TTC549 (cell line): ENCODE measurements around the gene ITFG1.

ENCODE experiments used
- FAIRE-seq: peaks from 2 replicates; lab custom pipeline; 2012; peaks lifted over from hg19 to GRCh38; lab: Jason Lieb, UNC

ITFG1 gene

DNA sequence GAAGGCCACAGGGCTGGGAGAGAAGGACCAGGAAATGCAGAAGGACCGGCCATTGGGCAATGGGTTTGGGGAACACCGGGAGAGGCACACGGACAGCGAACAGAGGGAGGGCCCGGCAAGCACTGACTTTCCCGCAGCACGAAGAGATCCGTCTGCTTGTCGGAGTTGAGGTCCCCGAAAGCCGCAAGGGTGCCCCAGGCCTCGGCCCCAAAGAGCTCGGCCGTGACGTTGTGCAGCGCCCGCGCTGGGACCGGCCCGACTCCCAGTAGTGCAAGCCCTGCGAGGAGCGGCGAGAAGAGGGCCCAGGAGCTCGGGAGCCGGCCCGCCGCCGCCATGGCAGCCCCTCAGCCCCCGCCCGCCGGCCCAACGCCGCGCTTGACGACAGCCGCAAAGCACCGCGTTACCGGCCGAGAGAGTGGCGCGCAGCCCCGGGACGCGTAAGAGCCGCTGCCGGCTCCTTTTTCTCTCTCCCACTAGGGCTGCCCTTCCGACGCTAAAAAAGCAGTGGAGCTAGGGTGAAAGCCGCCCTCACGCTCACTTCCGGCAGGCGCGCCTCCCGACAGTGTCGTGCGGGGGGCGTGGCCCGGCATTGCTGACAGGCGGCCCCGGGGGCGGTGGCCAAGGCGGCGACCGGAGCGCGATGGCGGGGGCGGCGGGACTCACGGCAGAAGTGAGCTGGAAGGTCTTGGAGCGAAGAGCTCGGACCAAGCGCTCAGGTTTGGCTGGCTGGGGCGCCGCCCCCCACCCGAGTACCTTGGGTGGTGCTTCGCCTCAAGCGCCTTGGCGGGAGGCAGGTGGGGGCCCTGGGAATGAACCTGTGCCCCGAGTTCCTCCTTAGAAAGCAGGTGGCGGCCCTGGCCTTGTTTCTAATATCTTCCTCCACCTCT is at the start of gene ITFG1, which contains the start of gene PHKB:
ITFG1 (minus strand) TSS at position 353 of the 887 bp plus-strand sequence; CDS start at position 335, 18 bp downstream.
PHKB (plus strand) TSS at position 621 of the 887 bp plus-strand sequence; CDS start at position 641, 20 bp downstream.
- FAIRE-seq = no peak

DNA sequence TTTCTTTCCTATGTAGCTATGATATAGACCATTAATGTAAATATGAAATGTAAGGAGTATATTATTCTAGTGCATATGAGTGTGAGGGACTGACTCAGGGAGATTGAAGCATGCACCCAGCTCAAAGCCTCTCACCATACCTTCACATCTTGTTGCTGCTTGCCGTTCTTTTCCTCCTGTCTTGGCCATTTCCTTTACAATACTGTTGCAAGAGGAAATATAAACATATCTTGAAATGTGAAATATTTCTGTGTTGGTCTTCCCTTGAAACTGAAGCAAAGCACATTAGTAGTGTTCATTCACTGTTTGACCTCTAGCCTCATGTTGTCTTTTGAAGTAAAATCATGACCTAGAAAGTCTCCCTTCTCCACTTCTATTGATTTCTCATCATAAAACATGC is 46.8 kb upstream of the ITFG1 start:
- FAIRE-seq = no peak

DNA sequence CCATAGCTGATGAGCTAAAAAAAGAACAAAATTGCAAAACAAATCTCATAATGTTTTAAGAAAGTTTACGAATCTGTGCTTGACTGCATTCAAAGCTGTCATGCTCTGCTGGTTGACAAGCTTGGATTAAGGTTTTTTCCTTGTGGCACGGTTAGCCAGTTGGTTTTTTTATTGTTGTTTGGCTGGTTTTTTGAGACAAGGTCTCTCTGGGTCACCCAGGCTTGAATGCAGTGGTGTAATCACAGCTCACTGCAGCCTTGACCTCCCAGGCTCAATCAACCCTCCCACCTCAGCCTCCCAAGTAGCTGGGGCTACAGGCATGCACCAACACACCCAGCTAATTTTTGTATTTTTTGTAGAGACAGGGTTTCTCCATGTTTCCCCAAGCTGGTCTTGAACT is 45.9 kb upstream of the ITFG1 start:
- no peak for FAIRE-seq

DNA sequence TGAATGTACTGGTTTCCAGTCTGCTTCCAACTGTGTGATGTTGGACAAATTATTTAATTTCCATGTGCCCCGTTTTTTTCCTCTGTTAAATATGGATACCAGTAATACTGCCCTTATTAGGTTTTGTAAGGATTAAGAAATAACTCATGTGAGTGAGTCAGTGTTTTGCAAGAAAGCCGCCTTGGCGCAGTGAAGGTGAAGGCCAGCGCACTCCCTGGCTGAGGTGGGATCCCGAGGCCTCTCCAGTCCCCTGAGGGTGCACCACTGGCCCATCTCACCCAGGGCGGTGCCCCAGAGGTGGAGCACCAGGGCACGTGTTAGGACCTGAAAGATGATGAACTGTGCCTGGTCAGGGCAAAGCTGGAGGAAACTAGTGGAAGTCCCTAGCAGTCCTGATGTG is 43.7 kb upstream of the ITFG1 start:
- no peak for FAIRE-seq

DNA sequence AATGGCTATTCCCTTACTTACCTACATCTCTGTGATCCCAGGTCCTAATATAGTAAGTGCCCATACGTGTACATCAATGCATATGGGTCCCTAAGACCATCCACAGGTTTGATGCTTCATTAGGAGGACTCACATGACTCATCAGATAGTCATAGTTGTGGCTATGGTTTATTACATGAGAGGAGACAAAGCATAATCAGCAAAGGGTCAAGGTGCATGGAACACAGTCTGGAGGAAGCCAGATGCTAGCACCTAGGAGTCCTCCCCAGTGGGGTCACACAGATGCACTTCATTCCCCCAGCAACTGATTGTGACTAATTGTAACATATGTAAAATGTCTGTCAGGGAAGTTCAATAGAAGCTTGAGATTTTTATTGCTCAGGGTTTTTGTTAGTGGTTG is 43.1 kb upstream of the ITFG1 start:
- no peak for FAIRE-seq

DNA sequence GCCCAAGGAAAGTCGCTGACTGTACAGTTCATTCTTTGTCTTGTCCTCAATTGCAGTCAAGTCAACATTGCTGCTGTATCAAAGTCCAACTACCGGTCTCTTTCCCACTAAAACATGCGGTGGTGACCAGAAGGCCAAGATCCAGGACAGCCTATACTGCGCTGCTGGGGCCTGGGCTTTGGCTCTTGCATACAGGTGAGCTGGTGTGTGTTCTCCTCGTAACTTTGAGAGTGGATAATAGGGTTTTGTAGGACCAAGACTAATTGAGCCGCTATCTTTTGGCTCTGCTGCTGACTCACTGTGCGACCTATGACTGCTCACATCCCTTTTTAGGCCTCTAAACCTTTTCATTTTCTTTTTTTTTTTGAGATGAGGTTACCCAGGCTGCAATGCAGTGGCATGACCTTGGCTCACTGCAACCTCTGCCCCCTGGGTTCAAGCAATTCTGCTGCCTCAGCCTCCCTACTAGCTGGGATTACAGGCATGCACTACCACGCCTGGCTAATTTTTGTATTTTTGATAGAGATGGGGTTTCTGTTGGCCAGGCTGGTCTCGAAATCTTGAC is 38.9 kb upstream of the ITFG1 start:
- no peak for FAIRE-seq

DNA sequence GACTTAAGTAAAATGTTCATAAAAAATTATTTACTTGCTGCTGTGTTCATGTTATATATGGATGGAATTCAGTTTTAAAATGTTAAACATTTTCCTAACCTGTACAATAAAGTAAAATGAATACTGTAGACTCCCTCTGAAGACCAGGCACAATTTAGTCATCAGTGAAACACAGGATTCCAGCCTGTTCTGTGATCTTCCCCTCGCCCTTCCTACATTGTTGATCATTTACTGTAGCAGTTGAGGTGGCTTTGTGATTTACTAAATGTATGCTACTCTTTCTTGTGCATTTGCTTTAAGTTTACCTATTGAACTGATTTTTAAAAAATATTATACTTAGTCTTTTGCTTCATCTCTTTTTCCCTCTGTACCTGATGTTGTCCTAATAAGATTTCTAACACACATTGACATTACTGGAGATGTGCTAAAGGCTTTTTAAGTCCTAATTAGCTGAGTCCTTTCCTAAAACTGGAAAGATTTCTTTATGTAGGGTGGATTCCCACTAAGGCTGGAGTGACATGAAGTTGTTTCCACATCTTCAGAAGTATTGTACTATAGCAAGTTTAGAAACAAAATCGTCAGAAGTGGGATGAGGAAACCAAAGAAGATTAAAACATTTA is 38.3 kb upstream of the ITFG1 start:
- FAIRE-seq = no peak

DNA sequence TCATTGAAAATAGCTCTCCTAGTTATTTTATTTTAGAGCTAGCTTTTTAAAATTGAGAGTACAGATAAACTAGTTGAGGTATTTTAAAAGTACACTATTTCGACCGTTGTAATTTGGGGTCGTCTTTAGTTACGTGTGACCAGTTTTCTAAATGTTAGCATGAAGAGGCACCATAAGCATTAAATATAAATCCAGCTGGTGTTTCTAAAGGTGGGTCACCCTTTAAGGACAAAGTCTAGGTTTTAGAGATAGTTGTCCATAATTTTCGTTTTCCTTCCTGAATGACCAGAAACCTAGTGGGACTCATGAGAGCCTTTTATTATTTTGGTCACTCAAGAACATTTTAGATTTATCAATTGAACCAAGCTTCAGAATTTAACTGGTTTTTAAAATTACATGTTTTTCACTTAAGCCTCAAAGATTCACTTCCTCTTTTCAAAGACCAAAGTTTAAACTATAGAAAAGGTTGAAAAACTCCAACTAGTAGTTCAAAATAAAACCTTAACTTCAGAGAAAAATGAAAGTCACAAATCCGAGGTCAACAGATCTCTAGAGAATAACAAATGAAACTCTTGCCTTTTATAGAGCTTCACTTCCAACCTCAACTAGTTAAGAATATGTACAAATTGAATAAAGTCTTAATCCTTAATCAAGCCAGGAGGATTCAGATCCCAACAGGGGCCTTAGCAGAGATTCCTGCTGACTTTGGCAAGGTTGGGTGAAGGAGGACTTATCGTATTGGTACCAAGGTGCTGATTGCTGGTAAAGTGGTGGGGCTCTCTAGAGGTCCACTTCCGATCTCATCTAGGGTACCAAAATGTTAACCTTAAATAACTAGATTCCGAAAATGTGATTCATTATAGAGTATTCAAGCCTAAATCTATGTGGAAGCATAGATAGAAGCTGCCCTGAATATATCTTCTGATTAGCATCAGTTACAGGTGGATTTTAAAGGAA is 32.8 kb upstream of the ITFG1 start:
- FAIRE-seq = no peak

DNA sequence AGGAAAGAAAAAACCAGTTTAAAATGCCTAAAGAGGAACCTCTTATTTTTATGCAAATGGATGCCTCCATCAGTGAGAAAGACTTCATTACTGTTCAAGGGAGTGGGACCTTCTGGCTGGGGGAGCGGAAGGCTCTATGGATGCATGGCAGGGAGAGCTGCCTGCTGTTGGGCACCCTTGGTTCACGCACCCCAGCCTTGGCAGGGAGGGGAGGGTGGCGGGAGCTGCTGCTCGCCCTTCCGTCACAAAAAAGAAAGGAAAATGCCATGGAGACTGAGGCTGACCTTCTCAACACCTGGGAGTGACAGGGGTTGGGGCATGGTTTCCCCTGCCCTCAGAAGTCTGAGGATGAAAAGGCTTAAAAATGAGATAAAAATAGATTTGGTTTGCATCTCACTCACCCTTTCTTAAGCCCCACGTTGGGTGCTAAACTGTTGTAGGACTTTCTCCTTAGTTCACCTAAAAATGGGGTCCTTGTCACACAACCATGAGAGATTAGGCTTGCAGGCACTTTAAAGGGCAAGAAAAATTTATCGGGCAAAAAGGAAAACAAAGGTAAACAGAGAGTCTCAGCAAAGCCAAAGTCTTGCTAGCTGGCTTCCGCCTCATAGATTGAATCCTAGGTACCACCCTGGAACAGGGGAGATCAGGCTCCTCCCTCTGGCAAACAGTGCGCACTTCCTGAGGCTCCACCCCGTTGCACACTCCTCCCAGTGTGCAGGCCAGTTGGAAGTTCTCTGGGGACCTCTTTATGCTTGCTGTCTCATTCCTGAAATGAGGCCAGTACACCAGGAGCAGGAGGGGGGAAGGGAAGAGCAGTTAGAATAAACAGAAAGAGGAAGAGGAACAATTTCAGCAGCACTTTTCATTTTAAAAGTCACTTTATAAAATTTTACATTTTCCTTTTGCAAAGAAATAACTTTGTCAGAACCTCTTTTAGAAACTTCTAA is 31.8 kb upstream of the ITFG1 start:
- FAIRE-seq = no peak

DNA sequence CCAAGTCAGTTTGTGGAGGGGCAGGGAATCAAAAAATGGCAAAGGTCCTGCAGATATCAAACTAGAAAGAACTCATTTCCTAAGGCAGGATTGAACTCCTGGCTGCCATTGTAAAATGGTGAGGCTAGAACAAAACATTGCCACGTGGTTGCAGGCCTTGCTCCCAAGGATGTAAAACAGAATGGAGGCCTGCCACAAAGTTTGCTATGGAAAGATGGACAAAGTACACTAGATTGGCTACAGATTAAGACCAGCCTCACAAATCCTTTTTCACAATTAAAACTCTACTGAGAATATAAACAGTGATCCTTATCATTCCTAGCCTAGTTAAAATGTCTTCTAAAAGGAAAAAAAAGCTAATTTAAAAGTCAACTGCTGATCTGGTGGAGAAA is 31.2 kb upstream of the ITFG1 start:
- no peak for FAIRE-seq

DNA sequence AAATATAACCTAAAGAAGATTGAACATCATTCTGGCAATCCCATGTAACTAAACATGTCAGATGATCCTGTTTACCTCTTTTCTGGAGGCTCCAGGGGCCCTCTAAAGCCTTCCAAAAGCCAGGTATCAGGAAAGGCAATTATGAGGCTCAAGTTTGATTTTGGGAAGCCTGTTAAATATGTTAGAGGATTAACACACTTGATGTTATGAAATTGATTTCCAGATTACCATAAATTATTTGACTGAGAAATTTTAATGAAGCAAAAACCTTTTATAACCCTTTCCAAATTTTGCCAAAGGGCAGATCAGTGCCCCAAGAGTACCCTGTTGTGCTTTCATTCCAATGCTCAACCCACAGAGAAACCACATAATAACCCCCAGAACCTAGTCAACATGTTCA is 29.6 kb upstream of the ITFG1 start:
- no peak for FAIRE-seq

DNA sequence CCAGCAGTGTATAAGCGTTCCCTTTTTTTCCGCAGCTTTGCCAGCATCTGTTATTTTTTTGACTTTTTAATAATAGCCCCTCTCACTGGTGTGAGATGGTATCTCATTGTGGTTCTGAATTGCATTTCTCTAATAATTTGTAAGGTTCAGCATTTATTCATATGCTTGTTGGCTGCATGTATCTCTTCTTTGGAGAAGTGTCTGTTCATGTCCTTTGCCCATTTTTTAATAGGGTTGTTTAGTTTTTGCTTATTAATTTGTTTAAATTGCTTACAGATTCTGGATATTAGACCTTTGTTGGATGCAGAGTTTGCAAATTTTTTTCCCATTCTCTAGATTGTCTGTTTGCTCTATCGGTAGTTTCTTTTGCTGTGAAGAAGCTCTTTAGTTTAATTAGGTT is 27.2 kb upstream of the ITFG1 start:
- FAIRE-seq = no peak

DNA sequence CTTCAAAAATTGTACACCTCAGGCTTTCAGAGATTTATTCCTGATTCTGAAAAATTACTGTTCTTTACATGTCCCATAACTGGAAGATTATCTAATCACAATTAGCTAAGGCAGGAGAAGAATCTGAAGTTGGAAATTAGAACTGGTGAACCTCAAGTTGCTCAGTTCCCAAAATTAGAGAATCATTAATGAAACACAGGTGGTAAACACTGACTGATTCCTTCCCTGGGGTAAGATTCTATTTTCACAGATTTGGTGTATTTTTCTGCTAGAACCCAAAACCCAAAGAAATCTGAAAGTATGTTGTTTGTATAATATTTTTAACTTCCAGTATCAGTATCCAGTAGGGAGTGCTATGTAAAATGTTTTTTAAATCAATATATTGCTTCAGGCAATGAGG is 26.0 kb upstream of the ITFG1 start:
- FAIRE-seq = no peak

DNA sequence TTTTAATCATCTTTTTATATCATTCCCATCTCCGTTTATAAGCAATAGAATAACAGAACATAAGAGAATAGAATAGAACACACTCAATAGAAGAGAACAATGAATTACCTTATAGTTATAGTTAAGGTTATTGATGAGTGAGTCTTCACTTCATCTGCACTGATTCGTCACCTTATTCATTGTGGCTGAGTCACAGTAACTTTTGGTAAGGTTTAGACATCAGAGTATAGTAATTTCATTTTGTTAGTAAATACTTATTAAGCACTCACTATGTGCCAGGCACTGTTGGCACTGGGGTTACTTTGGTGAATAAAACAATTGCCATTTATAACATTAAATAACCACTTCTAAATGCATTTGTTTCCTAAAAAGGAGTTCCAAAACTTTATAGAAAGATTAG is 22.8 kb upstream of the ITFG1 start:
- FAIRE-seq = no peak

DNA sequence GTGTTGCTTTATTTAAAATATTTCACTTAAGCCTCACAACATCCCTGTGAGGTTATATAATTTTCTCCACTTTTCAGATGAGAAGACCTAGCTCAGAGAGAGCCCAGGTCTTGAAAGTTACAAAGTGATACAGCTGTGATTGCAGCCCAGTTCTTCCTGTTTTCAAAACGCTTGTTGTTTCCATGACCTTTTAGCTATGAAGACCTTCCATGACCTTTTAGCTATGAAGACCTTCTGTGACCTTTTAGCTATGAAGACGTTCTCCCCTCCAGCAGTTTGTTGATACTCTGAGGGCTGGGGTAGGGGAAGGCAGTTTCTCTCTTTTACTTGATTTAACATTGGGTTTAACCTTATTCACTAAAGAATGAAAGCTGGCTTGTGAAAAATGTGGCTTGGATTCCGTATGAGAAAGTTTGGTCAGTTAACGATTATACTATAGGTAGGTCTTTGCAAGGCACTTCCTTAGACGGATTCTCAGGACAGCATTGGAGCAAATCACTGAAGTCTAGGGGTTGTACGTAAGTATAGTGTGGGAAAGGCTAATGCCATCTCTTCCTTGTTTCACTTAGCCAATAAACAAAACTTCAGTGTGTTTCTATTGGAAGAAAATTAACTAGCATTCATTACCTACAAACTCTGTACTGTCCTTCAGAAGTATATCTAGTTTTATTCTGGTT is 21.0 kb upstream of the ITFG1 start:
- FAIRE-seq = no peak

DNA sequence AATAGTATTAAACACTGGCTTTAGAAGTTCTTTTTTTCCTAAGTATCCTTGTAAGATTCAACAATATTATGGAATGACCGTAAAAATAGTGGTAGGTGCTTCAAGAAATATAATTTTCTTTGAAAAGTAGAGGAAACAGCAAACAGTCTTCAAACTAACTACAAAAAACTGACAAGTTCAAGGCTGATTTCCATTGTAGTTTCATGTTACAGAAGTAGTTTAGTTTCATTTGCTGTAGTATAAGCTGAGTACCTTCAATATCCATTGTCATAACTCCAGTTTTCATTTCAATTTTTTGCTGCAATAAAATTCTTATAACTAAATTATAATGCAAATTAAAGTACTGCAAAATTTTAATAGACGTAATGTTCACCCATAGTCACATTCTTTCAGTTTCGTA is 19.5 kb upstream of the ITFG1 start:
- FAIRE-seq = no peak

DNA sequence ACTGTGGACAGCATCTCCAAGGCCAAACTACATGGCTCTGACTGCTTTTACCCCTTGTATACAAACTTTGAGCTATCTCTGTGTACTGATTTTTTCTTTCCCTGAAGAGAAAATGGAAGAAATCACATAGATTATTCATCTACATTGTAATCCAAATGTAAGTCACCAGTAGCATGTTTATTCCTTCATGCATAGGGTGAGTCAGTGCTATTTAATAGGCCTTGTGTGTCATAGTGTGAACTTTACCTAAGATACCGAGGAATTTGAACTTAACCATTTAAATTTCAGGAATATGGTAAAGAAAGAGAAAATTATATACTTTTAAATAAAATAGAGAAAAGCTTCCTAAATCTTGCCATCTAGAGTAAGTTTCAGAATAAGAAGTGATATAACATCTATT is 16.8 kb upstream of the ITFG1 start:
- FAIRE-seq = no peak

DNA sequence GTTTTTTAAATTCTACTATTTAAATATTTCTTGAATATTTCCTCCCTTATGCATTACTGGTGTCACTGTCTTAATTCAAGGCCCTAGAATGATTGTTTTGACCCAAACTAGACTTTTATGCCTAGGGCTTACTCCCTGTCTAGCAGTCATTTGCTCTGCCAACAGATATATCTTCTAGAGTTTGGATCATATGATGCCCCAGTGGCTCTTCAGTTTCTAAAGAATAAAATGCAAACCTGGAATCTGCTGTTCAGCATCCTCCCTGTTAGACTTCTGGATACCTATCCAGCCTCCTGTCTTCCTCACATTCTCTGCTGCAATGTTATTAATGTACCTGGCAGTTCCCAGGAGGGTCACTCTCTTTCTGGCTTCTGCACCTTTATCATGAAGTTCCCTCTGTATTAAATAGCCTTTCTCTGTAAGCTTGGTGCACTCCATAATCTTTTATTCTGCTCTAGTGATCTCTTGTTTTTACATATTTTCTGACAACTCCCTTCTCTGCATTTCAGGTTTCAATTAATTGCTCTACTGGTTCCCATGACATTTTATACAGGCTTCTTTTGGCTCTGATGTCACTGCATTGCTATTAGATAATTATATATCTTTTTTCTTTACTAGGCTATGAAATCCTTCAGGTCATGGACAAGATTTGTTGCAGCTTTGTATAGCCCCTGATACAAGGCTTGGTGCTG is 15.9 kb upstream of the ITFG1 start:
- FAIRE-seq = no peak

DNA sequence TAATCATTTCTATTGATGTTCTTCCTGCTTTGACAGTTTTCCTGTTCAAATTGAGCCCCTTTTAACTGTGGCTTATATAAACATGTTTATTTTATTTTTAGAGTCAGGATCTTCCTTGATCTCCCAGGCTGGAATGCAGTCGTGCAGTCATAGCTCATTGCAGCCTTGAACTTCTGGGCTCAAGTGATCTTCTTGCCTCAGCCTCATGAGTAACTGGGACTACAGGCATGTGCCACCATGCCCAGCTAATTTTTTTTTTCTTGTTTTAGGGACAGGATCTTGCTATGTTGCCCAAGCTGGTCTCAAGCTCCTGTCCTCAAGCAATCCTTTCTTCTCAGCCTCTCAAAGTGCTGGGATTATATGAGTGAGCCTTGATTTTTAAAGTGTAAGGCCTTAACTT is 14.9 kb upstream of the ITFG1 start:
- FAIRE-seq = no peak

DNA sequence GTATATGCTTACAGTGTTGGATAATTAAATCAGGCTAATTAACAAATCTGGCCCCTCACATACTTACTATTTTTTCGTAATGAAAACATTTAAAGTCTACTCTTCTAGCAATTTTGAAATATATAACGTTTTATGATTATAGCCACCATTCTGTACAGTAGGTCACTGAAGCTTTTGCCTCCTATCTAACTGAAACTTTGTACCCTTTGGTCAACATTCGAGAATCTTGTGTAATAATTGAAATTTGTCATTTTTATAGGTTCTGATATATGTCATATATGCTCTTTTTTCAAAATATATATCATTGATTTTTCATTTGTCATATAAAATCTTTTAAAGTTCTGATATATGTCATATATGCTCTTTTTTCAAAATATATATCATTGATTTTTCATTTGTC is 12.9 kb upstream of the ITFG1 start:
- peak; percentile 37 for FAIRE-seq
